Measurements from ENCODE around the gene RNF220. TPM values are rescaled to one million over a fixed set of nuclear protein-coding genes. Genes with fewer than 3 reads are reported as not detected.

Gene RNF220
- total and polyA plus RNA-seq, 9 of the 15 experiments (the other 6 are each of a cell fraction or from before 2014, with no cell fraction given), result 5.1 to 117 (median 66.9) TPM

GRCh38 chr1:44485229-44485933, 80.3 kb downstream of the RNF220 start (continued):
- no peak for TF ChIP-seq ZNF512 (tag; IDR thresholded peaks at IDR 0.05)
- TF ChIP-seq TCF7L2 (IDR thresholded peaks at IDR 0.05; ENCODE audit: low read depth, low read length), result no peak
- no peak for TF ChIP-seq KLF10 (CRISPR knock-in tag; IDR thresholded peaks at IDR 0.05)
- TF ChIP-seq ZBTB26 (CRISPR knock-in tag; IDR thresholded peaks at IDR 0.05), result no peak
- TF ChIP-seq RHOXF2B (CRISPR knock-in tag; conservative IDR thresholded peaks at IDR 0.05), result no peak
- TF ChIP-seq E4F1 (CRISPR knock-in tag; IDR thresholded peaks at IDR 0.05; ENCODE audit: borderline replicate concordance), result no peak
- no peak for TF ChIP-seq ZNF655 (CRISPR knock-in tag; IDR thresholded peaks at IDR 0.05)
- TF ChIP-seq ZMIZ1 (IDR thresholded peaks at IDR 0.05; ENCODE audit: low read depth in 2 of 2, low read length in 2 of 2), result peak in 1 of 2 experiments; percentile 92; a peak in 2 of 4 replicates
- no peak for TF ChIP-seq U2AF1 (optimal IDR thresholded peaks at IDR 0.05; ENCODE audit: low read depth, low read length)
- TF ChIP-seq ZBTB33 (CRISPR knock-in tag; IDR thresholded peaks at IDR 0.05), result no peak
- peak; percentile 71; the same call in 1 of the 2 replicates for TF ChIP-seq NCOA1 (IDR thresholded peaks at IDR 0.05; ENCODE audit: low read depth)
- TF ChIP-seq RBM22 (IDR thresholded peaks at IDR 0.05; ENCODE audit: low read depth, low read length, poor library complexity, severe bottlenecking), result no peak

All from K562 (cell line).